Spinal cord (tissue), 10 donors: ENCODE data around the gene DXO. TPM values are rescaled to one million over a fixed set of nuclear protein-coding genes. Genes with fewer than 3 reads are reported as not detected.
A peak's percentile ranks its signal among the peaks of the same experiment; 100 is the strongest.
"Not testable (repeated sequence)": the region's sequence is repeated elsewhere in the genome, so short reads cannot be mapped to it uniquely, and the experiment has no call there.

ENCODE experiments used
- DNase-seq, 6 donors: peaks; one replicate each; pipeline versions ENCODE4 v3.0.0 to v3.0.0-alpha.2; 2013 to 2015; ENCODE audit warnings: low spot score in 6 of 6, low read depth in 4 of 6
- H3K27ac ChIP-seq: one replicate; pipeline ENCODE4 v1.5.1; 2013; ENCODE audit warnings: low read depth, low read length, control low read depth
- H3K27me3 ChIP-seq: one replicate; pipeline ENCODE4 v1.6.1; 2013; ENCODE audit warnings: low read length; ENCODE audit not compliant: control insufficient read depth, insufficient read depth
- H3K36me3 ChIP-seq: one replicate; pipeline ENCODE4 v1.6.1; 2013; ENCODE audit warnings: low read length; ENCODE audit not compliant: control insufficient read depth, insufficient read depth
- H3K4me1 ChIP-seq: one replicate; pipeline ENCODE4 v1.6.1; 2013; ENCODE audit warnings: low read length; ENCODE audit not compliant: control insufficient read depth, insufficient read depth
- H3K4me3 ChIP-seq: one replicate; pipeline ENCODE4 v1.5.1; 2013; ENCODE audit warnings: low read depth, low read length, control low read depth
- H3K9me3 ChIP-seq: one replicate; pipeline ENCODE4 v1.6.1; 2013; ENCODE audit warnings: low read length; ENCODE audit not compliant: control insufficient read depth, insufficient read depth
- WGBS: methylation state at CpG from one replicate; pipeline ENCODE4 v1.1.5; 2013; ENCODE audit warnings: missing lambda C conversion rate; ENCODE audit not compliant: insufficient coverage; 5-methylcytosine and 5-hydroxymethylcytosine counted together
- polyA plus RNA-seq, 2 donors: library from polyadenylated mRNA; unstranded; fragments of 120-200 nt; gene quantifications; one replicate each; pipeline ENCODE4 v1.2.1, GENCODE V29; 2013; ENCODE audit not compliant: insufficient read length in 2 of 2
- total RNA-seq, 2 donors: library from RNA; depleted of rRNA in 1 of 2; stranded (reverse); fragments of 120-200 nt in 1 of 2; fragments of >200 nt in 1 of 2; gene quantifications; one replicate each; pipeline versions ENCODE4 v1.2.3 to v1.2.4, GENCODE V29; 2013 to 2014
- donor health status: healthy.

DXO gene
- total and polyA plus RNA-seq, 4 donors = 7.9 to 32.7 (median 23.0) TPM

GRCh38 chr6:31980998-31981397 is 9.1 kb upstream of the DXO start:
- not testable (repeated sequence) for H3K4me3 ChIP-seq, H3K27ac ChIP-seq, H3K4me1 ChIP-seq, DNase-seq, H3K9me3 ChIP-seq, H3K27me3 ChIP-seq
- WGBS = no CpG with 5 or more reads among the region's 5 CpGs
- H3K36me3 ChIP-seq = peaks cover 25% of the 10 kb centered on the region

GRCh38 chr6:31980195-31980876 is 8.4 kb upstream of the DXO start:
- not testable (repeated sequence) for H3K27ac ChIP-seq, H3K4me3 ChIP-seq, H3K4me1 ChIP-seq, DNase-seq, H3K27me3 ChIP-seq, H3K9me3 ChIP-seq
- 88% methylated on average over 4 of the region's 13 CpGs for WGBS
- H3K36me3 ChIP-seq = peaks cover 25% of the 10 kb centered on the region

GRCh38 chr6:31979238-31979898 is 7.4 kb upstream of the DXO start:
- peaks cover 25% of the 10 kb centered on the region for H3K36me3 ChIP-seq
- H3K4me1 ChIP-seq = no peaks in the 10 kb centered on the region
- H3K27me3 ChIP-seq = no peaks in the 10 kb centered on the region
- DNase-seq = no peak
- WGBS = 93% methylated on average over 3 of the region's 3 CpGs
- H3K27ac ChIP-seq = no peak overlapping the region
- H3K9me3 ChIP-seq = no peaks in the 10 kb centered on the region
- no peak overlapping the region for H3K4me3 ChIP-seq

- DNase-seq = no peak
- no peaks in the 10 kb centered on the region for H3K27me3 ChIP-seq
- H3K4me1 ChIP-seq = no peaks in the 10 kb centered on the region
- H3K36me3 ChIP-seq = peaks cover 29% of the 10 kb centered on the region
- no CpG with 5 or more reads among the region's 5 CpGs for WGBS
- H3K27ac ChIP-seq = no peak overlapping the region
- H3K4me3 ChIP-seq = no peak overlapping the region
- no peaks in the 10 kb centered on the region for H3K9me3 ChIP-seq
Measured at GRCh38 chr6:31978831-31979230, 6.9 kb upstream of the DXO start.

- Histone ChIP-seq H3K4me1 (peaks cover 2% of the 10 kb centered on the region), H3K36me3 (peaks cover 30% of the 10 kb centered on the region), H3K4me3 (no peak overlapping the region), H3K27ac (no peak overlapping the region), H3K27me3 (no peaks in the 10 kb centered on the region), H3K9me3 (no peaks in the 10 kb centered on the region)
- DNase-seq = no peak
- 94% methylated on average over 5 of the region's 12 CpGs for WGBS
Measured at GRCh38 chr6:31977816-31978431, 6.0 kb upstream of the DXO start.

- Histone ChIP-seq H3K36me3 (peaks cover 30% of the 10 kb centered on the region), H3K4me1 (peaks cover 15% of the 10 kb centered on the region)
- not testable (repeated sequence) for DNase-seq, H3K4me3 ChIP-seq, H3K27ac ChIP-seq, H3K27me3 ChIP-seq, H3K9me3 ChIP-seq
- WGBS = 100% methylated on average over 4 of the region's 30 CpGs
Measured at GRCh38 chr6:31976065-31976464, 4.1 kb upstream of the DXO start.

- WGBS = 8% methylated on average over 19 of the region's 19 CpGs
- Histone ChIP-seq H3K4me1 (peaks cover 30% of the 10 kb centered on the region), H3K9me3 (no peaks in the 10 kb centered on the region), H3K4me3 (peak overlapping the region; percentile 99), H3K27me3 (no peaks in the 10 kb centered on the region), H3K27ac (peak overlapping the region; percentile 99), H3K36me3 (peaks cover 47% of the 10 kb centered on the region)
- DNase-seq = no peak
Measured at GRCh38 chr6:31972709-31973350, 892 bp upstream of the DXO start.

GRCh38 chr6:31971279-31971992 is 502 bp downstream of the DXO start:
- Histone ChIP-seq H3K4me1 (peaks cover 30% of the 10 kb centered on the region), H3K36me3 (peaks cover 55% of the 10 kb centered on the region), H3K27ac (peak overlapping the region; percentile 99), H3K9me3 (no peaks in the 10 kb centered on the region), H3K27me3 (no peaks in the 10 kb centered on the region), H3K4me3 (peak overlapping the region; percentile 99)
- 26% methylated on average over 25 of the region's 29 CpGs for WGBS
- peak in 1 of 6 donors; percentile 21 for DNase-seq

- Histone ChIP-seq H3K4me1 (peaks cover 30% of the 10 kb centered on the region), H3K4me3 (peak overlapping the region; percentile 99), H3K27ac (peak overlapping the region; percentile 99), H3K9me3 (no peaks in the 10 kb centered on the region), H3K27me3 (no peaks in the 10 kb centered on the region), H3K36me3 (peaks cover 57% of the 10 kb centered on the region)
- WGBS = 86% methylated on average over 14 of the region's 18 CpGs
- DNase-seq = no peak
Measured at GRCh38 chr6:31970604-31971271, 1.2 kb downstream of the DXO start.
